ENCODE results near the gene ACYP2. TPM values are rescaled to one million over a fixed set of nuclear protein-coding genes. Genes with fewer than 3 reads are reported as not detected.
A peak's percentile ranks its signal among the peaks of the same experiment; 100 is the strongest.

ACYP2 gene
- total RNA-seq, 1 experiment from 2014 or later = 10.9 TPM

DNA sequence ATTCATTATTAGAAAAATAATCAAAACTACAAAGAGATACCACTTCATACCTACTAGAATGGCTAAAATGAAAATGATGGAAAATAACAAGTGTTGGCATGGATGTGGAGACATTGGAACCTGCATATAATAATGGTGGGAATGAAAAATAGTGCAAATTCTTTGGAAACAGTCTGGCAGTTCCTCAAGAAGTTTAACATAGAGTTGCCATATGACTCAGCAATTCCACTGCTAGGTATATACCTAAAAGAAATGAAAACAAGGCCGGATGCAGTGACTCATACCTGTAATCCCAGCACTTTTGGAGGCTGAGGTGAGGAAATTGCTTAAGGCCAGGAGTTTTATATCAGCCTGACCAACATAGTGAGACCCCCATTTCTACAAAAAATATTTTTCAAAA, 41.6 kb upstream of the ACYP2 start:
- no TSS peak for BruUV-seq (replicated peaks)
- intact Hi-C loops (cut with micrococcal nuclease; ENCODE audit: unreplicated experiment) = loop anchor here (10.0 kb wide), 1 partner anchor 109 kb away; no protein-coding TSS in a partner anchor
- TF ChIP-seq, protein P1, sequence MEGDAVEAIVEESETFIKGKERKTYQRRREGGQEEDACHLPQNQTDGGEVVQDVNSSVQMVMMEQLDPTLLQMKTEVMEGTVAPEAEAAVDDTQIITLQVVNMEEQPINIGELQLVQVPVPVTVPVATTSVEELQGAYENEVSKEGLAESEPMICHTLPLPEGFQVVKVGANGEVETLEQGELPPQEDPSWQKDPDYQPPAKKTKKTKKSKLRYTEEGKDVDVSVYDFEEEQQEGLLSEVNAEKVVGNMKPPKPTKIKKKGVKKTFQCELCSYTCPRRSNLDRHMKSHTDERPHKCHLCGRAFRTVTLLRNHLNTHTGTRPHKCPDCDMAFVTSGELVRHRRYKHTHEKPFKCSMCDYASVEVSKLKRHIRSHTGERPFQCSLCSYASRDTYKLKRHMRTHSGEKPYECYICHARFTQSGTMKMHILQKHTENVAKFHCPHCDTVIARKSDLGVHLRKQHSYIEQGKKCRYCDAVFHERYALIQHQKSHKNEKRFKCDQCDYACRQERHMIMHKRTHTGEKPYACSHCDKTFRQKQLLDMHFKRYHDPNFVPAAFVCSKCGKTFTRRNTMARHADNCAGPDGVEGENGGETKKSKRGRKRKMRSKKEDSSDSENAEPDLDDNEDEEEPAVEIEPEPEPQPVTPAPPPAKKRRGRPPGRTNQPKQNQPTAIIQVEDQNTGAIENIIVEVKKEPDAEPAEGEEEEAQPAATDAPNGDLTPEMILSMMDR (IDR thresholded peaks at IDR 0.05; ENCODE audit: unreplicated experiment) = no peak

GRCh38 chr2:54074606-54075341, 40.6 kb upstream of the ACYP2 start:
- Mint-ChIP-seq H3K4me3 (ENCODE audit: low read depth, unreplicated experiment) (no peak overlapping the region), H3K4me1 (ENCODE audit: low read depth, unreplicated experiment) (peaks cover 14% of the 10 kb centered on the region), H3K27ac (ENCODE audit: unreplicated experiment) (no peak overlapping the region), H3K9me3 (ENCODE audit: low read depth, unreplicated experiment) (no peaks in the 10 kb centered on the region), H3K27me3 (ENCODE audit: unreplicated experiment) (no peaks in the 10 kb centered on the region), H3K36me3 (ENCODE audit: insufficient read depth, unreplicated experiment) (no peaks in the 10 kb centered on the region)
- CTCF ChIA-PET = no interaction called here
- intact Hi-C loops (cut with micrococcal nuclease; ENCODE audit: unreplicated experiment) = loop anchor here (10.0 kb wide), 1 partner anchor 110 kb away; no protein-coding TSS in a partner anchor
- TF ChIP-seq, protein P1 (IDR thresholded peaks at IDR 0.05; ENCODE audit: unreplicated experiment) = no peak
- no peak for DNase-seq
- BruUV-seq (replicated peaks) = no TSS peak

More for the DNA sequence above, 41.6 kb upstream of the ACYP2 start:
- H3K4me1 Mint-ChIP-seq (ENCODE audit: low read depth, unreplicated experiment) = peaks cover 14% of the 10 kb centered on the region
- DNase-seq = peak; percentile 48
- H3K27ac Mint-ChIP-seq (ENCODE audit: unreplicated experiment) = peak overlapping the region; percentile 78
- no peak overlapping the region for H3K4me3 Mint-ChIP-seq (ENCODE audit: low read depth, unreplicated experiment)
- no peaks in the 10 kb centered on the region for H3K27me3 Mint-ChIP-seq (ENCODE audit: unreplicated experiment)
- CTCF ChIA-PET = no interaction called here
- no peaks in the 10 kb centered on the region for H3K9me3 Mint-ChIP-seq (ENCODE audit: low read depth, unreplicated experiment)
- no peaks in the 10 kb centered on the region for H3K36me3 Mint-ChIP-seq (ENCODE audit: insufficient read depth, unreplicated experiment)

DNA sequence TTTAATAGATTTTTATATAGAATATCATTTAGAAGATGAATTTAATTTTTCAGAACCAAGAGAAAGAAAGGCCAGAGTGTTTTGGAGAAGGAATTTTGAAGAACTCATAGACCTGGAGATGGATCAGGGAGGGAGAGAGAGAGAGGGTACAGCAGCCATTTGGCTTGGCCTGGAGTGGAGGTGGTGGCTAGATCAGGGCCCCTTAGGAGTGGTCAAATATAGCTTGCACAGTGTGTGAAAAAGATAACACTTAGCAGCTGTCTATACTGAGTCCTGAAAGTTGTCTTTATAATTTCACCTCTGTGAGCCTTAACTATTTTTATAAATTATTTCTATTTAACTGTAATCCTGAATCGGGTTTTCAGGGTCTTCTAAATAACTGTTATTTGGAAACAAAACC, 38.8 kb upstream of the ACYP2 start:
- intact Hi-C loops (cut with micrococcal nuclease; ENCODE audit: unreplicated experiment) = loop anchor here (10.0 kb wide), 1 partner anchor 112 kb away; no protein-coding TSS in a partner anchor
- Mint-ChIP-seq H3K9me3 (ENCODE audit: low read depth, unreplicated experiment) (no peaks in the 10 kb centered on the region), H3K36me3 (ENCODE audit: insufficient read depth, unreplicated experiment) (no peaks in the 10 kb centered on the region), H3K27me3 (ENCODE audit: unreplicated experiment) (no peaks in the 10 kb centered on the region), H3K4me1 (ENCODE audit: low read depth, unreplicated experiment) (peaks cover 14% of the 10 kb centered on the region), H3K27ac (ENCODE audit: unreplicated experiment) (no peak overlapping the region), H3K4me3 (ENCODE audit: low read depth, unreplicated experiment) (no peak overlapping the region)
- no peak for DNase-seq
- TF ChIP-seq, protein P1 (IDR thresholded peaks at IDR 0.05; ENCODE audit: unreplicated experiment) = no peak
- no TSS peak for BruUV-seq (replicated peaks)
- CTCF ChIA-PET = no interaction called here

DNA sequence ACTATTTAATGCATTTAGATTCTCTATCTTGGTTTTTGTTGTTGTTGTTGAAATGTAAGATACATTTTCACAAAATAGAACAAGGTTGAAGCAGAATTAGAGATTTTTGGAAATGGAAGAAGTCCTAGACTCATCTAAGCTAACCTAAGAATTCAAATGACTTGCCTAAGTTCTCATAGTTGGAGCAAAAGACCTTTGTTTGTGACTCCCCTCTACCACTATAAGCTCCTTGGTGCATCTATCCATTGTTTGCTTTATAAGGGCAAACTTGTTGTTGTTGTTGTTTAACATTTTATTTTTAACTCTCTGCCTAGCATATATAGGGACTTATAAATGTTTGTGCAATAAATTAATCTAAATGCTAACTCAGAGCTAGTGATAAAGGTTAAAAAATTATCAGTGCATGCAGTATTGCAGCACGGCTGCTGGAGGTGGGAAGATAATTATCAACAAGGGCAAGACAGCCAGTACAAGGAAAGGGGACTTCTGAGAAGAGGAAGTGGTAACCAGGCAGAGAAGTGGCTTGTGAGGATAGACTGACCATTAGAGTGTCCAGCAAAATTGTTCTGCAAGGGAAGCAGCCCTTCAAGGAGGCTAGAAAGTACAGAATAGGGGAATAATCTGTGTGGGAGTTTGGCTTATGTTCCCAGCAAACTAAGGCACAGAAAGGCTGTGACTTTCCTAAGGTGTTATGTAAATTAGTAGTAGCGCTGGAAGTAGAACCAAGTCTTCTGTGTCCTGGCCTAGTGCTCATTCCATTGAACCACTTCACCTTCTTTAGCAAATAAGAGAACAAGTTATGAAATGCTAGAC, 38.1 kb upstream of the ACYP2 start:
- intact Hi-C loops (cut with micrococcal nuclease; ENCODE audit: unreplicated experiment) = loop anchor here (10.0 kb wide), 1 partner anchor 112 kb away; no protein-coding TSS in a partner anchor
- no peak overlapping the region for H3K4me3 Mint-ChIP-seq (ENCODE audit: low read depth, unreplicated experiment)
- TF ChIP-seq, protein P1 (IDR thresholded peaks at IDR 0.05; ENCODE audit: unreplicated experiment) = no peak
- no peaks in the 10 kb centered on the region for H3K9me3 Mint-ChIP-seq (ENCODE audit: low read depth, unreplicated experiment)
- no peaks in the 10 kb centered on the region for H3K27me3 Mint-ChIP-seq (ENCODE audit: unreplicated experiment)
- H3K27ac Mint-ChIP-seq (ENCODE audit: unreplicated experiment) = no peak overlapping the region
- H3K4me1 Mint-ChIP-seq (ENCODE audit: low read depth, unreplicated experiment) = peaks cover 14% of the 10 kb centered on the region
- CTCF ChIA-PET = interaction anchor here (0.7 kb wide), 1 partner anchor 483 kb away, joined by 4 read pairs; no protein-coding TSS in a partner anchor
- no peak for DNase-seq
- H3K36me3 Mint-ChIP-seq (ENCODE audit: insufficient read depth, unreplicated experiment) = no peaks in the 10 kb centered on the region
- no TSS peak for BruUV-seq (replicated peaks)
